Islet of Langerhans (tissue), 1 donor: ENCODE results near the gene PFDN4.

ENCODE experiments used
- FAIRE-seq: peaks from one replicate; lab custom pipeline; 2011; peaks lifted over from hg19 to GRCh38; lab: Jason Lieb, UNC

PFDN4 gene

DNA sequence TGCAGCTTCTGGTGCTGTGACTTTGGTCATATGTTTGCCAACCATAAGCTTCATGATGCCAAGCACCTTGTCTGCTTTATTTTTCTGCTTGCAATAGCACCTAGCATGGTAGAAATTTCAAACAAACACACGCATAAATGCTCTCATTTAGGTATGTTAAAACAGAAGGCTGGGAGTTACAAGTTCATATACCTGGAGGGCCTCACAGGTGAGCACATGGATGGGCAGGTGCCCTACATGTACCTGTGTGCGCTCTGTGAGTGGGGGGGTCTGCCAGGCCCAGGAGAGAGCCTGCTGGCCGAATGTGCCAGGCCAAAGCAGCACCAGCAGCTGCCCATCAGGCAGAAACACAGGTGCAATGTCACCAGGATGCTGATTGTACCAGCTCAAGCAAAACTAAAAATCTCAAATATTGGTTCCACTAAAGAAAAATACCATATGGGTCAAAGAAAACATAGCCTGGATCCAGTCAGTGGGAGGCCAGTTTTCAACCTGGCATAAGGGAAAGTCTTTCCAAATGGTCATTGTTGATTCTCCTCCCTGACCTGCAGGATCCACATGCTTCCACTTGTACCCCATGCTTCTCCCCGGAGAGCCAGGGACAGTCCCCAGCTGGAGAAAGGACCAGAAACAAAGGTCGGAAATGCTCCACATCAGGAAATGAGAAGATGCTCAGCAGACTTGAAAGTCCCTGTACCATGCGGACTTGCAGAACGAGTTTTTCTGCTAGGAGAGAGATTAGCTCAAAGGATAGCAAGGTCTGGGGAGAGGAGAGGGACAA, 7.2 kb upstream of the PFDN4 start:
- FAIRE-seq: no peak

DNA sequence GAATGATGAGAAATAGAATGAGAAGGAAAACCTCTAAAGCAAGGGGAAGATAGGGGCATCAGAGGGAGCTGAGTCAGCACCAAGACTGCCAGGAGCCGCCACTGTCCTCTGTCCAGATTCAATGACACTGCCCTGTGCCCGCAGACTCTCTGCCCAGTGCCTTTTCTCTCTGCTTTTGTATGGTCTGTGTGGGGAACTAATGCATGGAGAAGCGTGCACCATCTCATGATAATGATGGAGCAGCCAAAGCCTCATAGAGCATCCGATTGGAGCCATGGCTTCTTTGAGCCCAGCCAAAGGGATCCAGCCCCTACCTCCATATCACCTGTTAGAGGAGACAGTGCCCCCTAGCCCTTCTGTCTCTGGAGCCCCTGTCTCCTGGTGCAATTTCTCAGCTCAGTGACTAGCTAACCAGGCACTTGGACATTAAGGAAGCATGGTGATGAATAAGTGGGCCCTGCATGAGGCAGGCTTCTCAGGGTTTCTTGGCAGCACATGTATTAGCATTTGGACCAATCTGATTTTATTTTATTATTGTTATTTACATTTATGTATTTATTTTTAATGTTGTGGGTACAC, 6.5 kb upstream of the PFDN4 start:
- FAIRE-seq: no peak

DNA sequence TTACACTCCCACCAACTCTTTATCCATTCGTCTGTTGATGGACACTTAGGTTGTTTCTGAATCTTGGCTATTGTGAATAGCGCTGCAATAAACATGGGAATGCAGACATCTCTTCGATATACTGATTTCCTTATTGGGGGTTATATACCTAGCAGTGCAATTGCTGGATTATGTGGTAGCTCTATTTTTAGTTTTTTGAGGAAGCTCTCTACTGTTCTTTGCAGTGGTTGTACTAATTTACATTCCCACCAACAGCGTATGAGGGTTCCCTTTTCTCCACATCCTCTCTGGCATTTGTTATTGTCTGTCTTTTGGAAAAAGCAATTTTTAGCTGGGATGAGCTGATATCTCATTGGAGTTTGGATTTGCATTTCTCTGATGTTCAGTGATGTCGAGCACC, 4.6 kb upstream of the PFDN4 start:
- FAIRE-seq: no peak

DNA sequence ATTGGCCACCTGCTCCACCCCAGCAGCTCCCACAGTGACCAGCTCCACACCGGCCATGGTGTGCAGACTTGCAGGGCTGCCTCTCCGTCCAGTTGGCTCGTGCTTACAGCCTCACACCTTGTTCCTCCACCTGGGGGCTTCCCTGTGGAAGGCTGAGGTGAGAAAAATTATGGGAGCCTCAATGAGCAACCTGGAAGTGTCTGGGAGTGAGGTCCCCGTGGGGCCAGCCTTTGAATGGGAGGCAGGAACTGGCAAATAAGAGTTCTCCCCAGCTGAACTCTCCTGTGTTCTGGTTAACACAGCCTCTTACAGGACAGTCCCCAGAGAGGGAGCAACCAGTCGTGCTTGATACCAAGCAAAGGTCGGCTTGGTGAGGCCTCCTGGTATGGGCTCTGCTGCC, 3.8 kb upstream of the PFDN4 start:
- no peak for FAIRE-seq

DNA sequence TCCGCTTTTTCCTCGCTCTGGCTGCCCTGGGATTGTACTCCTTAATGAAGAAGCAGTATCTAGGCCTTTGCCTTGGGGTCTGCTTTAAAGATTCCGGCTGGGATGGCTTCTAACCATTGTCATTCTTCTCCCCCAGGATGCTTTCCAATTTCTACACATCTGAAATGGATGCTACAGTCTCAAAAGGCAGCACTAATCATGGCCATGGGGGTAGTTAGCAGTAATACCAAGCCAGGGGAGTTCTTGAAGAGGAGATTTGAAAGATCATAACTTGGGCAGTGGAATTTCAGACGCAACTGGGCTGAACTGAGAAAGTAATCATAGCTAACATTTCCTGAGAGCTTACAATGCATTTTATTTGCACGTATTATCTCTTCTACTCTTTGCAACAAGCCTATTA, 3.4 kb upstream of the PFDN4 start:
- no peak for FAIRE-seq

DNA sequence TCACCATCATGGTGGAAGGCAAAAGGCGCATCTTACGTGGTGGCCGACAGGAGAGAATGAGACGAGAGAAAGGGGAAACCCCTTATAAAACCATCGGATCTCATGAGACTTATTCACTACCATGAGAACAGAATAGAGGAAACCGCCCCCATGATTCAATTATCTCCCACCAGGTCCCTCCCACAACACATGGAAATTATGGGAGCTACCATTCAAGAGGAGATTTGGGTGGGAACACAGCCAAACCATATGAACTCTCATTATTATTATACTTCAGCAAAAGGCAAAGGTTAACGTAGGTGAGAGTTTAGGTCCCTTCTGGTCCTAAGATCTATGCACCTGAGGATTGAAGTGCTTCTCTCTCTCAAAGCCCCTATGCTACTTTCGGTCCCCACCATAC, 2.4 kb upstream of the PFDN4 start:
- FAIRE-seq: no peak

DNA sequence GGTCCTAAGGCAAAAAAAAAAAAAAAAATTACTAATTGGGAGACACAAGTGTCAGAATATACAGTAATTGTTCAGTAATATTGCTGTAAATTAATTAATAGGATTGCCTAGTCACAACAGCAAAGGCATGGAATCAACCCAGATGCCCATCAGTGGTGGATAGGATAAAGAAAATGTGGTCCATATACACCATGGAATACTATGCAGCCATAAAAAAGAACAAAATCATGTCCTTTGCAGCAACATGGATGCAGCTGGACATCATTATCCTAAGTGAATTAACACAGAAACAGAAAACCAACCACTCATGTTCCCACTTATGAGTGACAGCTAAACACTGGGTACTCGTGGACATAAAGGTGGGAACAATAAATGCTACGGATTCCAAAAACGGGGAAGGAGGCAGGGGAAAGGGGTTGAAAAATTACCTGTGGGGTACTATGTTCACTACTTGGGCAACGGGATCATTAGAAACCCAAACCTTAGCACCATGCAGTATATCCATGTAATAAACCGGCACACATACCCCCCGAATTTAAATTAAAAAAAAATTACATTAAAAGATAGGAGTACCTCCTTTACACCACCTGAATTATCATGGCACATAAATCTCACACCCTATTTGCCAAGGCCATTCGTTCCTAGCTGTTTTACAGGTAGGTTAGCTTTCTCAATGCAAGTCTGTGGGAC, 689 bp upstream of the PFDN4 start:
- FAIRE-seq: no peak

DNA sequence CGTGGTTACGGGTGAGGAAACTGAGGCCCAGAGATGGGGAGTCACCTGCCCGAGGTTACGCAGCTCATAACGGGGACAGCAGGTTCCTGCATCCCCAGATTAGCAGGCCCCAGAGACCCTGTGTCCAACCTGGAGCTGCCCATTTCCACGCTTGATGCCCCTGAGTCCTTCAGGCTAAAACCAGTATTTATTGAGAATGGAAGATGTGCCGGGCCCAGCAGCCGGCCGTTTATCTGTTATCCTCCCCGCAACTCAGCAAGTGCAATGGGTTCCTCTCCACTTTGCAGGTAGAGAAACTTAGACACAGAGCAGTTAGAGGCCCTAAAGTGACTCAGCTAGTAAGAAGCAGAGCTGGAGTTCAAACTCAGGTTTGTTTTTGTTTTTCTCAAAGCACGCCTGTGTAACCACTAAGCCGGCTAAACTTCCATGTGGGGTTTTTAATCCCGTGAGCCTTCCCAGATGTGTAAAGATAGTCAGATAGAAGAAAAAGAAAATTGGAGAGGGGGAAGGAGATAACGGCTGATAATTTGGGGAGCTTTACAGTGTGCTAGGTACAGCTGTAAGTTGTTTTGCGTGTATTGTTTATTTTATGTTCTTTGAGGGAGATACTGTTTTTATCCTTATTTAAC, 775 bp downstream of the PFDN4 start:
- FAIRE-seq: no peak

DNA sequence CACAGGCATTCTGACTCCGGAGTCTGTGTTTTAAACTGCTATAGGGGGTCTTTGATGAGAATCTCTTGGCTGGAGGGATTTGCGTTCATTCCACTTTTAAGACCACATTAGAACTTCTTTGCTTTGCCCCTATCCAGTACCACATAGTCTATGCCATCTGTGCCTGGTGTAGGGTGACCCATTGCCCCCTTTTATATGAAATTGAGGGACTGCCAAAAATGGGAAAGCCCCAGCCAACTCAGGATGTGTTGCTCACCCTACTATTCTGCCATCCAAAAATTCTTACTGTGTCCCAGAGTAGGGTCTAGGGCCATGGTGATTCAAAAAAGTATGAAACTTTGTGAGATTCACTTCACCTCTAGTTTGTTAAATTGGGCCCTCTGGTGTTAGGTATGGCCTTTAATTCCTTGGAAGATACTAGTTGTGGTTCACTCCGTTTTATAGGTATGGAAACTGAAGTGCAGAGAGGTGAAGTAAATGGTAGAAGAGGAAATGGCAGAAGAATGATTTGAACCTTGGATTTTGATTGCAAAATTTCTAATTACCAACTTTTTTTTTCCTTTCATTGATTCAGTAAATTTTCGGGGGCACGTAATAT, 1.4 kb downstream of the PFDN4 start:
- FAIRE-seq: no peak

DNA sequence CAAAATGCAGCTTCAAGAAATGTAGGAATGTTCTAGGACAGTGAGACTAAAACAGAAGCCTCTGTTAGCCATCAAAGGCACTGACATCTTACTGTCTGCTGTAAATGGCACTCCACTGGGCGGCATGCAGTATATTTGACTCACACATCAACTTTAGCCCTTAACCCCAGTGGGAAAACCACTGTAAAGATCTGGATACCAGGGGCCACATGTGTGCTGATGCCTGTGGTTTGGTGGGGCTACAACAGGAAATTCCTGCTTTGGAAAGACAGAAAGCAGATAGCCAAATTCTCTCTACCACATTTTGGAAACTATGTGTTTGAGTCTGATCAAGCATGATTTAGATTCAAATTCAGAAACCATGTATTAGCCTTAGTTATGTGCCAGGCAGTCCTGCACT, 4.3 kb downstream of the PFDN4 start:
- FAIRE-seq: no peak

DNA sequence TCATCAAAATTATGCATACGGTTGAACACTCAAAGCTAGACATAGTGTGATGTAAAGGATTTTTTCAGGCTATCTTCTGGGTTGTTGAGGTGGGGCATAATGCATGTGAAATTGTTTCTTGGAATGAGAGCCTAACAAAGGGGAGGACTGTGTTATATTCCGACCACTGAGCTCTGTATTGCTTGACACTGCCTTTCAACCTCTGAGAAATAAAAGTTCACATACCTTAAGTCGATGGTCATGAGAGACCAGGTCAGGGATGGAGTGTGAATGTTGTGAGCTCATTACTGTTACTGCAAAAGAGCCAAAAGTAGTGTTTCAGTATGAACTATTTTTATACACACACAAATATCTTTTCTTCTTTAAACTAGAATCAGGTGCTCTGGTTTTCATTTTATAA, 5.0 kb downstream of the PFDN4 start:
- FAIRE-seq: no peak

DNA sequence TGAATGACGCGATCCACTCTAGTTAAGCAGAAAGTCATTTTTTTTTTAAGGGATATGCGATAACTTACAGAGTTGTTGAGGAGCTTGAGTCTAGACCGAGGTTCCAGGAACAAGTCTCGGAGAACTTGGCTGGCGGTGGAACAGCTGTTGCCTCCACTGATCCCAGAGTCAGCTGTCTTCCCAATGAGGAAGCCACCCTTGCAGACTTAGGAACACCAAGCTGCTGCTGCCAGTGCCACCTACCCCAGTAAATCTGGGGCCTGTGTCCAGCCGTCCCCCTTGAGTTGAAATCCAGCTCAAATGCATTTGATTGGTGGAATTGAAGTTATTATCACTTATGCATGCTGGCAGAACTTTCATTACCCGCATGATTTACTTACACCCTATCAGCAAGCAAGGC, 6.7 kb downstream of the PFDN4 start:
- no peak for FAIRE-seq

DNA sequence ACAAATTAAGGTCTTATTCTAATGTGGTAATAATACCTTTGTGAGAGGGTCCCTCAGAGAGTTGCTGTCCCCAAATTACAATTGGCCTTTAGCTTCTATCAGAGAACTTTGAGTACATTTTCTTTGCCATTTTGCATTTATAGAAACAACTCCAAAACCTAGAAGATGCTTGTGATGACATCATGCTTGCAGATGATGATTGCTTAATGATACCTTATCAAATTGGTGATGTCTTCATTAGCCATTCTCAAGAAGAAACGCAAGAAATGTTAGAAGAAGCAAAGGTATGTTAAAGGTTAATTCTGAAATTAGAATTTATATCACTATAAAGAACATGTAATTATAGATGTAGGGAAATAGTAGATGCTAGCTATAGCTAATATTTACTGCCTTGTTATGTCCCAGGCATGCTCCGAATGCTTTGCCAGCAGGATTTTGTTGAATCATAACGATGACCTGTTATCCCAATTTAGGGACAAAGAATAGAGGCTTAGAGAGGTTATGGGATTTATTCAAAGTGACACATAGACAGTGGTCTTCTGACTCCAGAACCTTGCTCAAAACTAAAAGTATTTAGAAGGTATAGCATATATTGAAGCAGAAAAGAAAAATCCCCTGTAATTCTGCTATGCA, 7.4 kb downstream of the PFDN4 start:
- FAIRE-seq: no peak

DNA sequence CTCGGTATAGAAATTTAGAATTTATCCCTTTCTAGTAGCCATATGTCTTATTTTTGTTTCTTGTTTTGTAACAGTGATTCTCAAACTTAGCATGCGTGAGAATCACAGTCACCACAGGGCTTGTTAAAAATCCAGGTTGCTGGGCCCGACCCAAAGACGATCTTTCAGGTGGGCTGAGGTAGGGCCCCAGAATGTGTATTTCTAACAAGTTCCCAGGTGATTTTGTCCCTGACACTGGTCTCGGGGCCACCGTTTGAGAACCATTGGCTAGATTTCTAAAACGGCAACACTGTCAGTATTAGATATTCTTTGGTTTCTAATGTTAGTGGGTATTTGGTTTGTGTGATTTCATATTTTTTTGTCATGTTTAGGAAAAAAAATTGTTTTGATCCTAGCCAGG, 9.9 kb downstream of the PFDN4 start:
- FAIRE-seq: no peak

DNA sequence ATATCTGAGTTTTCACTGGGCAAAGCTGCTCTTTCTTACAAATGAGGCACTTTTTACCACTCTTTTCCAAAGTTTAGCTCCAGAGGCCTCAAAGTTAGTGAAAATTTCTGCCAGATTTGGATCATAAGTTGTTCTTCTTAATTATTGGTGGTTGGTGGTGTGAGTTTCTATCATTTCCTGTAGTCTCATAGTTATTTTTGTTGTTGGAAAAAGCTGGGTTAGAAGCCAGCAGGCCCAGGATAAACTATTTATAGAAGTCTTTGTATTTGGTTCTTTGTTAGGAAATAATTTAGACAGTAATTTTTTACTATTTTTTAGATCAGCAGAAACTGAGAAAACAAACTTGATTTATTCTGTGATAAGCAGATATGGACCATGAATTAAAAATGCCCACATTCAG, 10.6 kb downstream of the PFDN4 start:
- no peak for FAIRE-seq

DNA sequence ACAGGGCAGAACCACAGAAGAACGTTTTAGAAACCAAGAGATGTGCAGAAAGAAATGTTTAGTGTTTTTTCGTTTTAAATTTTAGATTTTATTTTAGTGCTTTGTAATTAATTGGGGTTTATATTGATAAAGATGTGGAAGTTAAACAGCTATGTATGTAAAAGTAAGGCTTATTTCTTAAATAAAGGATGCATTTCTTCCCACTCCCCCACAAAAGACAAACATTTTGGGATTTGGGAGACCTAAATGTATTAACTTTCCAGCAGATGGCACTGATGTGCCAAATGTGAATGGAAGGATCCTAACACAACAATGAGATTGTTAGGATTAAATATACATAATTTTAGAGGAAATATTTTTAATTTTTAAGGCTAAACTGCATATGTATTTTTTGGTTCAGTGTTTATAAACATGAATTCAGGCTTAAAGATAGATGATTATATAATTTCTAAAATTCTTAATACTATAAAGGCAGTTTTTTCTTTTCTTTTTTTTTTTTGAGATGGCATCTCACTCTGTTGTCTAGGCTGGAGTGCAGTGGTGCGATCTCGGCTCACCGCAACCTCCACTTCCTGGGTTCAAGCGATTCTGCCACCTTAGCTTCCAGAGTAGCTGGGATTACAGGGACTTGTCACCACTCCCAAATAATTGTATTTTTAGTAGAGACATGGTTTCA, 12.0 kb downstream of the PFDN4 start:
- FAIRE-seq: peak; percentile 86

DNA sequence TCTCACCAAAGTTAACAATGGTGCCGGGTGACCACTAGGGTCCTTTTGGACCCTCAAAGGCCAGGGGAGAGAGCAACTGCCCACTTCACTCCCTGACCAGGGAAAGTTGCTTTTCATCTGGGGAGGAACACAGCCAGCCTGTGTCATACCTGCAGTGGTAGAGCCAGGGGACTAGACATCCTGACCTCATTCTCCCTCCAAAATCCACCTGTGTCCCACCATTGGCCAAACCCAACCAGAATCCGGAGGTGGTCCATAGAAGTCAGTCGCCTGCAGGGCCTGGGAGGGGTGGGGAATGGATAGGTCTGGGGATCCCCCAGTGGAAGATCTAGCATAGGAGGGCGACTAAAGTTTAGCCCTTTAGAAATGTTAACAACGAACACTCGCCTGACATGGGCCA, 12.8 kb downstream of the PFDN4 start:
- no peak for FAIRE-seq

DNA sequence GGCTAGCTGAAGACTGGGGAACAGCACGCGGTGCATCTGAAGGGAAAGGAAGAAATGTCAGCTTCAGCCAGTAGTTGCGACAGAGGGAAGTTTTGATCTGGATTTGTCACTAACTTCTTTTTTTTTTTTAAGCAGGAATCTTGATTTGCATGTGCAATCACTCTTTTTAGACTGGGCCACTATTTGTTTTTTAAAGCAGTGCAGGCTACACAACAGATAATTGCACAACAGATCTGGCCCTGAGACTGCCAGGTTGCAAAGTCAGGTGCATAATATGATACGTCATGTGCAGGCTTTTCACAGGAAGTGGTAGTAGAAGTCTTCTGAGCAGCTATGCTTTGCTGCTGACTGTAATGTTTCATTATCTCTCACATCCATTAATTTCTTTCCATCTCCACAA, 13.5 kb downstream of the PFDN4 start:
- FAIRE-seq: no peak

DNA sequence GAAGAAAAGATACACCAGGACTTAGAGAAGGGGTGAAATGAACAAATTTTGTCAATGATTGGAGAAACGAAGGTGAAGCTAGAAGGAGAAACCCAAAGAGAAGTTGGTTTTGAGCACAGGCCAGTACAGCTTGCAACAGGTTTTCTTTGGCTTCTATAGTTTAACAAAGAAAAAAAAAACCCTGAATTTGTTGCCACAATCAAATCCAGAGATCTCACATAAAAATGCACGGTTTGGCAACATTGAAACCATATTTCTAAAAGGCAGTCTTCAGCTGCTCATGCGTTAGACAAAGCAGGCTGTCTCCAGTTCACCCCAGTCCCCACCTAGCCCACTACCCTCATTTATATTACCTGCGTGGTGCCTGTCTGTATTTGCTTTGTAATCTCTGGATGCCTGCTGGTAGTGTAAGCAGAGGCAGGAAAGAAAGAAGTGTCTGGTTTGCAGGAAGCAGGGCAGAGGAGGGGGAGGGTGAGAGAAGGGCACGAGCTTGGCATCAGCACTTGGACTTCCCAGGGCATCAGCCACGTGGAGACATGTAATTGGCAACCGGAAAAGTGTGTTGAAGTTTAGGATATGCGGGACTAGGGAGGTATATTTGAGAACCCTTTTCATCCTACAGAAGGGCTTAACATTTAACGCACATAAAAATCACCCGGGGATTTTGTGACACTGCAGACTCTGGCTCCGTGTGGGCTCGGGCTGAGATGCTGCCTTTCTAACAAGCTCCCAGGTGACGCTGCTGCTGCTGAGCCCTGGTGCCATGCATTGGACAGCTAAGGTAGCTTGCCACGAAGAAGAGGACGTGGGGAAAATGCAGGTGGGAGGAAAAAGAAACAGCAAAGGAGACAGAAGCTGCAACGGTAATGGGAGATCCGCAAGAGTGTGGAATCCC, 14.4 kb downstream of the PFDN4 start:
- FAIRE-seq: no peak

DNA sequence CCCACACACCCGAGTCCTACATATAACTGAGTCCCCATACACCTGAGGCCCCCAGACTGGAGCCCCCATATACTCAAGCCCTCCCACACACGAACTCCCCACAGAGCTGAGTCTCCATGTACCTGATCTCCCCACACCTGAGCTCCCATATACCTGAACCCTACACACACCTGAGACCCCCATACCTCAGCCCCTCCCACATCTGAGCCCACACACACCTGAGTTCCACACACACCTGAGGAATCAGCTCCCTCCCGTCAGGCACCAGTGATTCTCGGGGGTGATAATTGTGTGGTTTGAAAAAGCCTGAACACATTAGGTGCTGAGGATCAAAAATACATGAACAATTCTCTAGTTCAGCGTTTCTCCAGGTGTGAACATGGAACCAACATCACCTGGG, 15.4 kb downstream of the PFDN4 start:
- no peak for FAIRE-seq

DNA sequence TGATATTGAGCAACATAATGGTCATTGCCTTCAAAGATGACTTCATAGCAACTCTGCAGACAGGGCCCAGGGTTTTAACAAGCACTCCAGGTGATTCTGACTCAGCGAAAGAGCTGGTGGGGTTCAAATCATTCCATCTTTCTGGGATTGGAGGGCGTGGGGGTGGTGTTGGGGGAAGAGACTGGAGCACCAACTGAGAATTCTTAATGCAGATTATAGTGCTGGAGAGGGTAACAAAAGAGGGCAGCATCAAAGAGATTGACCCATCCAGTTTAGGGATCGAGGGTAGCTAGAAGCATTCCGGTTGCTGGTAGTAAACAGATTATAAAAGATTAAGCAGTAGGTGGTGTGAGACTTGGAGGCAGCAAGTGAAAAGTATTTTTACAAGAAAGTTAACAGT, 15.9 kb downstream of the PFDN4 start:
- no peak for FAIRE-seq
